ENCODE measurements around the gene SYNGR3.

The SYNGR3 gene

GRCh38 chr16:1976216-1976520, 13.6 kb upstream of the SYNGR3 start:
- Histone ChIP-seq H3K4me3 (replicated peaks; ENCODE audit: low read depth, low read length) (no peak overlapping the region), H3K27me3 (replicated peaks; ENCODE audit: control insufficient read depth, insufficient read depth, low read length) (no peaks in the 10 kb centered on the region; the same call in 1 of the 2 replicates), H3K36me3 (ENCODE audit: control insufficient read depth, insufficient read depth, low read length) (peaks cover 36% of the 10 kb centered on the region)
- no peak for TF ChIP-seq CTCF (IDR thresholded peaks at IDR 0.05; ENCODE audit: insufficient read depth, low read length, poor library complexity, severe bottlenecking)
- no peak for DNase-seq (ENCODE audit: extremely low read depth, insufficient read length)

- H3K36me3 ChIP-seq (ENCODE audit: control insufficient read depth, insufficient read depth, low read length): peaks cover 36% of the 10 kb centered on the region
- no peak for DNase-seq (ENCODE audit: extremely low read depth, insufficient read length)
- no peak for TF ChIP-seq CTCF (IDR thresholded peaks at IDR 0.05; ENCODE audit: insufficient read depth, low read length, poor library complexity, severe bottlenecking)
- H3K4me3 ChIP-seq (replicated peaks; ENCODE audit: low read depth, low read length): no peak overlapping the region
- H3K27me3 ChIP-seq (replicated peaks; ENCODE audit: control insufficient read depth, insufficient read depth, low read length): no peaks in the 10 kb centered on the region; the same call in 1 of the 2 replicates
Measured at GRCh38 chr16:1976951-1977874, 12.6 kb upstream of the SYNGR3 start.

DNA sequence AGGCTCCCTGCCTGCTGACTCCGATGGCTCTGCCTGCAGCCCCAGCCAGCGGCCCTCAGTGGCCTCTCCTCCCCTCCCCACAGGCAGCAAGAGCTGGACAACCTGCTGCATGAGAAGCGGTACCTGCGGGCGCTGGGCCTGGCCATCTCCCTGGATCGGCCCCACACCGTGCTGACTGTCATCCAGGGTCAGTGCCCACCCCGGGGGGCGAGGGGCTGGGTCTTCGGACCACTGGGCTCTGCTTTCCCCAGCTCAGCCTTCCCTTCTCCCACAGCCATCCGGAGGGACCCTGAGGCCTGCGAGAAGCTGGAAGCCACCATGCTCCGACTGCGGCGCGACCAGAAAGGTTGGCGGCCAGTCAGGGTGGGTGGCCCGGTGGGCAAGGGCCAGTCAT, 11.9 kb upstream of the SYNGR3 start:
- Histone ChIP-seq H3K4me3 (replicated peaks; ENCODE audit: low read depth, low read length) (no peak overlapping the region), H3K27me3 (replicated peaks; ENCODE audit: control insufficient read depth, insufficient read depth, low read length) (no peaks in the 10 kb centered on the region; the same call in 1 of the 2 replicates), H3K36me3 (ENCODE audit: control insufficient read depth, insufficient read depth, low read length) (peaks cover 36% of the 10 kb centered on the region)
- DNase-seq (ENCODE audit: extremely low read depth, insufficient read length): no peak
- TF ChIP-seq CTCF (IDR thresholded peaks at IDR 0.05; ENCODE audit: insufficient read depth, low read length, poor library complexity, severe bottlenecking): no peak

DNA sequence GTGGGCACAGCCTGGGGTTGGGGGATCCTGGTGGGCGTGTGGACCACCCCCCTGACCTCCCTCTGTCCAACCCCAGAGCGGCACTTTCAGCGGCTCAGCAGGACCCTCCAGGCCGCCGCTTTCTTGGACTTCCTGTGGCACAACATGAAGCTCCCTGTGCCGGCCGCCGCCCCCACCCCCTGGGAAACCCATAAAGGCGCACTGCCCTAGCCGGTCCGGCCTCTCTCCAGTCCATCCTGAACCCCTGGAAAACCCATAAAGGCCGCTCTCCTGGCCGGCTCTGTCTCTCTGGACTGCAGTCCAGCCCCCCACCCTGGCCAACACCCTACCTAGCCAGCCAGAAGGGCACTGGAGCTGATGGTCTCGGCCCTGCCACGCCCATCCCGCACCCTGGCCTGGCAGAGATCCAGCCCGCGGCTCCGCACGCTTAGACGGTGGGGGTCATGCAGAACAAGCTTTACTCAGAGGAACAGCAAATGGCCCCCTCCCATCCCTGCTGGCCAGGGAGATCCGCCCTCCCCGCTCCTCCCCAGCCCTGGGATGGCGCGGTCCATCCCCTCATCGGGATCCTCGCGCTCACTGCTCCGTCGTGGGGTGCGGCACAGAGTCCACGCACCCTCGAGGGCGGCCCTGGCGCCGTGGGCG, 11.2 kb upstream of the SYNGR3 start:
- TF ChIP-seq CTCF (IDR thresholded peaks at IDR 0.05; ENCODE audit: insufficient read depth, low read length, poor library complexity, severe bottlenecking): no peak
- no peak for DNase-seq (ENCODE audit: extremely low read depth, insufficient read length)
- Histone ChIP-seq H3K27me3 (replicated peaks; ENCODE audit: control insufficient read depth, insufficient read depth, low read length) (no peaks in the 10 kb centered on the region; the same call in 1 of the 2 replicates), H3K36me3 (ENCODE audit: control insufficient read depth, insufficient read depth, low read length) (peaks cover 36% of the 10 kb centered on the region), H3K4me3 (replicated peaks; ENCODE audit: low read depth, low read length) (no peak overlapping the region)

DNA sequence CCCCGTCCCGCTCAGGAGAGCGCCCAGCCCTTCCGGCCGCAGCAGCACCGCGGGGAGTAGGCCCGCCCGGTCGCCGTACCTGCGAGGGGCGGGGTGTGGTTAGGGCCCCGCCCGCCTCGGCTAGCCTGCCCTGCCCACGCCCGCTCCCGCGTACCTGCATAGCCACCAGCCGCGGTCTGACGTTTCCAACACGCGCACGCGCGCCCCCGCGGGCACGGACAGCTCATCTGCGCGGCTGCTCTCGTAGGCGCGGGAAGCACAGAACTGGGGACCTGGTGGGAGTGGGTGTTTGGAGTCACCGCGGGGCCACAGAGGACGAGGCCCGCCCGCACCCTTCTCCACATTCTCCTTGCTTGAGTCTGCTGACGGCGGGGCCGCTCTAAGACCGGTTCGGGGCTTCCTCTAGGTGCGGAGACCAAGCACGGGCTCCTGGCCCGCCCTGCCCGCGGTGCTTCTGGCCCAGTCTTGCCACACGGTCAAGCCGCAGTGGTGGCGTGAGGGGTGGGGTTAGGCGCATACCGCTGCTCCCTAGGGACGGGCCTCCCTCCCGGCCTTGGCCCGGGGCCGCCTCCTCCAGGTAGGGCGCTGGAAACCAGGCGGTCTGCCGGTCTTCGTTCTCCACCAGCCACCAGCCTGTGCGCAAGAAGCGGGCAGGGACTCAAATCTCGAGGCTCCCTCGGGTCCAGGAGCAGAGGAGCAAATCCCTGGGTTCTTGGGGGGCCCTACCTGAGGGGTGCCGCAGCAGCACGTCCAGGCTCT, 10.3 kb upstream of the SYNGR3 start:
- DNase-seq (ENCODE audit: extremely low read depth, insufficient read length): no peak
- TF ChIP-seq CTCF (IDR thresholded peaks at IDR 0.05; ENCODE audit: insufficient read depth, low read length, poor library complexity, severe bottlenecking): no peak
- no peak overlapping the region for H3K4me3 ChIP-seq (replicated peaks; ENCODE audit: low read depth, low read length)
- H3K27me3 ChIP-seq (replicated peaks; ENCODE audit: control insufficient read depth, insufficient read depth, low read length): no peaks in the 10 kb centered on the region; the same call in 1 of the 2 replicates
- peaks cover 30% of the 10 kb centered on the region for H3K36me3 ChIP-seq (ENCODE audit: control insufficient read depth, insufficient read depth, low read length)

Data from GM06990 (cell line).